Naive thymus-derived CD8-positive, alpha-beta T cell (primary cell): ENCODE results near the gene ZNF638. TPM values are rescaled to one million over a fixed set of nuclear protein-coding genes. Genes with fewer than 3 reads are reported as not detected.

ENCODE experiments used
- ATAC-seq, 2 donors: fragments of 150-1000 bp; cut with Tn5 transposase in 1 of 2; sonication (Bioruptor Pico), chemical (Tn5 transposase) in 1 of 2; 1 replicate in 1 of 2; 2 replicates in 1 of 2; pipeline ENCODE4 v1.10.0; 2021; ENCODE audit warnings: mild to moderate bottlenecking in 2 of 2, moderate library complexity in 2 of 2
- POLR2A ChIA-PET: fragments of 350-600 bp; sonication (Branson Sonifier 250); formaldehyde crosslinking; loops from one replicate; lab custom pipeline; 2021; ENCODE audit warnings: antibody characterized with exemption; lab: Charles Lee
- DNase-seq, 10 donors: peaks; one replicate each; pipeline versions ENCODE4 v3.0.0 to v3.0.0-alpha.2; 2020 to 2022
- H3K27ac Mint-ChIP-seq, 10 donors: one replicate each; pipeline ENCODE4 v1.8.0; 2020 to 2022; ENCODE audit warnings: mild to moderate bottlenecking in 10 of 10, mixed read lengths in 10 of 10, moderate library complexity in 4 of 10, inconsistent platforms in 1 of 10
- H3K27me3 Mint-ChIP-seq, 5 donors: one replicate each; pipeline ENCODE4 v1.8.0; 2021 to 2022; ENCODE audit warnings: mixed read lengths in 5 of 5
- H3K36me3 Mint-ChIP-seq, 3 donors: one replicate each; pipeline ENCODE4 v1.8.0; 2020 to 2022; ENCODE audit warnings: mixed read lengths in 3 of 3, mild to moderate bottlenecking in 2 of 3, inconsistent platforms in 1 of 3
- H3K4me1 Mint-ChIP-seq, 4 donors: one replicate each; pipeline ENCODE4 v1.8.0; 2021 to 2022; ENCODE audit warnings: mixed read lengths in 4 of 4
- H3K4me3 Mint-ChIP-seq, 10 donors: one replicate each; pipeline ENCODE4 v1.8.0; 2020 to 2022; ENCODE audit warnings: mild to moderate bottlenecking in 10 of 10, mixed read lengths in 10 of 10, moderate library complexity in 6 of 10, inconsistent platforms in 1 of 10
- H3K9me3 Mint-ChIP-seq, 9 donors: one replicate each; pipeline ENCODE4 v1.8.0; 2020 to 2022; ENCODE audit warnings: mixed read lengths in 9 of 9, mild to moderate bottlenecking in 3 of 9, inconsistent platforms in 1 of 9, moderate library complexity in 1 of 9
- polyA plus RNA-seq, 3 donors: library from polyadenylated mRNA; unstranded; fragments of 300-500 nt; fragmentation: Illumina TruSeq; gene quantifications; one replicate each; pipeline ENCODE4 v1.2.3, GENCODE V29; 2021
- total RNA-seq, 8 experiments: library from RNA in 2 of 8; stranded (reverse) in 2 of 8; gene quantifications; one replicate each; pipeline ENCODE4 v1.2.3 and lab custom pipeline; 2021 to 2026

Gene ZNF638
- total and polyA plus RNA-seq, 5 experiments from 2014 or later = 40.7 to 176 (median 52.4) TPM

- no peak overlapping the region for H3K27ac Mint-ChIP-seq
- DNase-seq (peak in 1 of 10 donors; percentile 28), ATAC-seq (no peak)
- POLR2A ChIA-PET = no interaction called here
- no peak overlapping the region for H3K4me3 Mint-ChIP-seq
- no peaks in the 10 kb centered on the region for H3K36me3 Mint-ChIP-seq
- H3K27me3 Mint-ChIP-seq = peaks cover 1 to 27% (median 5%) of the 10 kb centered on the region in 5 donors
- no peaks in the 10 kb centered on the region for H3K4me1 Mint-ChIP-seq
- H3K9me3 Mint-ChIP-seq = no peaks in the 10 kb centered on the region
Observed at GRCh38 chr2:71481111-71481510, 149.5 kb downstream of the ZNF638 start.

- Mint-ChIP-seq H3K36me3 (no peaks in the 10 kb centered on the region), H3K27me3 (peaks cover 1 to 34% (median 5%) of the 10 kb centered on the region in 5 donors), H3K27ac (no peak overlapping the region), H3K4me3 (no peak overlapping the region), H3K9me3 (no peaks in the 10 kb centered on the region), H3K4me1 (no peaks in the 10 kb centered on the region)
- peak in 1 of 10 donors; percentile 24 for DNase-seq
- POLR2A ChIA-PET = no interaction called here
- no peak for ATAC-seq
Observed at GRCh38 chr2:71482055-71482454, 150.5 kb downstream of the ZNF638 start.

GRCh38 chr2:71483246-71483645 is 151.7 kb downstream of the ZNF638 start:
- DNase-seq (peak in 1 of 10 donors; percentile 50), ATAC-seq (no peak)
- no peaks in the 10 kb centered on the region for H3K36me3 Mint-ChIP-seq
- no peaks in the 10 kb centered on the region for H3K9me3 Mint-ChIP-seq
- POLR2A ChIA-PET = no interaction called here
- H3K4me3 Mint-ChIP-seq = no peak overlapping the region
- no peak overlapping the region for H3K27ac Mint-ChIP-seq
- peaks cover 2 to 34% (median 5%) of the 10 kb centered on the region in 5 donors for H3K27me3 Mint-ChIP-seq
- H3K4me1 Mint-ChIP-seq = no peaks in the 10 kb centered on the region

- no peak for ATAC-seq
- H3K36me3 Mint-ChIP-seq = no peaks in the 10 kb centered on the region
- DNase-seq = no peak
- no peaks in the 10 kb centered on the region for H3K4me1 Mint-ChIP-seq
- H3K27ac Mint-ChIP-seq = no peak overlapping the region
- peaks cover 3 to 35% (median 5%) of the 10 kb centered on the region in 5 donors for H3K27me3 Mint-ChIP-seq
- no peak overlapping the region for H3K4me3 Mint-ChIP-seq
- POLR2A ChIA-PET = no interaction called here
- H3K9me3 Mint-ChIP-seq = no peaks in the 10 kb centered on the region
Observed at GRCh38 chr2:71484354-71484753, 152.8 kb downstream of the ZNF638 start.

Other genes with a start within 250 kb of the ZNF638 start
- gene MCEE, start 201.6 kb upstream of the ZNF638 start, total RNA-seq = 10 to 100 TPM; 19.0 to 21.2 TPM
- 10 to 100 TPM; 20.9 to 25.1 (median 22.2) TPM for gene MCEE, start 201.6 kb upstream of the ZNF638 start, polyA plus RNA-seq
- gene MPHOSPH10, start 201.1 kb upstream of the ZNF638 start, total RNA-seq = 10 to 100 TPM; 55.7 to 58.6 TPM
- 10 to 100 TPM; 21.5 to 33.6 (median 24.1) TPM for gene MPHOSPH10, start 201.1 kb upstream of the ZNF638 start, polyA plus RNA-seq
- 10 to 100 TPM; 12.1 to 12.2 TPM for gene PAIP2B, start 104.7 kb upstream of the ZNF638 start, total RNA-seq
- gene PAIP2B, start 104.7 kb upstream of the ZNF638 start, polyA plus RNA-seq = 1 to 10 TPM; 1.9 to 2.5 (median 2.2) TPM
- gene DYSF, start 121.8 kb downstream of the ZNF638 start, total RNA-seq = 1 to 10 TPM; 3.4 to 3.5 TPM
- 1 to 10 TPM; 3.0 to 3.2 (median 3.0) TPM for gene DYSF, start 121.8 kb downstream of the ZNF638 start, polyA plus RNA-seq